Germinal center (tissue), 1 donor: Measurements from ENCODE around the gene ATPAF2.
"Not testable (repeated sequence)": the region's sequence is repeated elsewhere in the genome, so short reads cannot be mapped to it uniquely, and the experiment has no call there.

Source experiments
- DNase-seq: peaks from one replicate; pipeline ENCODE4 v3.0.0; 2012; ENCODE audit warnings: mixed read lengths, low spot score

Gene ATPAF2

DNA sequence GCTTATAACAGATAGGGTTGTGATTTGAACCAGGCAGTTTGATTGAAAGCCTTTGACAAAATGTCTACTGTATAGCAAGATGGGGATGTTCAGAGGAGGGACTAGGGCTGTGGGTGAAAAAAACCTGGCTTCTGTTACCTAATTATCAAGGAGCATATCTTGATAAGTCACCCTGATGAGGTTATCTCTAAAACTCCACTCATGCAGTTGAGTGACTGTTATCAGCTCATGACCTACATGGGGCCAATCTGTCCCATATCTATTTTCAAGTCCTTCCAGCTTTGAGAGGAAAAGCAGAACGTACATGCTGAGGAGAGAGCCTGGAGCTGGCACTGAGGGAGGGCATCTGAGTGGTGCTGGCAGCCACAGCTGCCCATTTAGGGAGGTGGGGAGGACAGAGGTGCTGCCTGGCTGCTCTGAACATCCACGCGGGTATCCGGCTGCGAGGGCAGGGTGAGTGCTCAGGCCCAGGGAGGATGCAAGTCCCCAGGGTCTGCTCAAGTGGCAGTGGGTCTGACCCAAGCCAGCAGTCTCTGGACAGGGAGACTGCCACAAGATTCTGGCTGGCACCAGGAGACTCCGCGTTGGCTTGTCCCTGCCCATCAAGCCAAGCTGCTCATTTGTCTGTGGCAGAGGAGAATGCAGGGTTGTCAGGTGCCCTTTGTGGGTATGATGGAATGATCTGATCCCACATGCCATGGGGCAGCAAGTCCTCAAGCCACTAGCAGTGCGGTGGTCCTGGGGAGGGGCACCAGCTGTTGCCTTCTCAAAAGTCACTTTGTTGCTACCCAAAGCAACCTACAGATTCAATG, 29.2 kb downstream of the ATPAF2 start:
- DNase-seq: no peak

GRCh38 chr17:18008496-18009268, 30.3 kb downstream of the ATPAF2 start:
- no peak for DNase-seq

GRCh38 chr17:18006495-18007239, 32.3 kb downstream of the ATPAF2 start:
- DNase-seq: no peak

DNA sequence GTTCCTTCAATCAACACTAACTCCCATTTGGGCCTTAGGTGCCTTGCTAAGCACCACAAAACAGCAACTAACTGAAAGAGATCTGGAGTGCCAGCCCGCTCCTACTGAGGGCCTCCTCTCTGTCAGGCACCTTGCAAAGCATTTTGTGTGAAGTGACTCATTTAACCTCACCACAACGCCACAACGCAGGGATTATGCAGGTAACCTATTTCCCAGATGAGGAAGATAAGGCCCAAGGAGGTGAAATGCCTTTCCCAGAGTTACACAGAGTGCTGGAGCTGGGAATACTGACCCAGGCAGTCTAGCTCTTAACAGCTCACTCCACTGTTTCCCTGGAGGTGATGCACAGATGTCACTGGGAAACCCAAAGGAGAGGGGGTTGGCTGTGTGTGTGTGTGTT, 33.5 kb downstream of the ATPAF2 start:
- DNase-seq: no peak

GRCh38 chr17:18004884-18005305, 34.1 kb downstream of the ATPAF2 start:
- no peak for DNase-seq

- DNase-seq: no peak
These were observed 34.6 kb downstream of the ATPAF2 start for GRCh38 chr17:18004345-18004744.

GRCh38 chr17:18002171-18002570, 36.8 kb downstream of the ATPAF2 start:
- no peak for DNase-seq

GRCh38 chr17:18000030-18000408, 38.9 kb downstream of the ATPAF2 start:
- DNase-seq: no peak

DNA sequence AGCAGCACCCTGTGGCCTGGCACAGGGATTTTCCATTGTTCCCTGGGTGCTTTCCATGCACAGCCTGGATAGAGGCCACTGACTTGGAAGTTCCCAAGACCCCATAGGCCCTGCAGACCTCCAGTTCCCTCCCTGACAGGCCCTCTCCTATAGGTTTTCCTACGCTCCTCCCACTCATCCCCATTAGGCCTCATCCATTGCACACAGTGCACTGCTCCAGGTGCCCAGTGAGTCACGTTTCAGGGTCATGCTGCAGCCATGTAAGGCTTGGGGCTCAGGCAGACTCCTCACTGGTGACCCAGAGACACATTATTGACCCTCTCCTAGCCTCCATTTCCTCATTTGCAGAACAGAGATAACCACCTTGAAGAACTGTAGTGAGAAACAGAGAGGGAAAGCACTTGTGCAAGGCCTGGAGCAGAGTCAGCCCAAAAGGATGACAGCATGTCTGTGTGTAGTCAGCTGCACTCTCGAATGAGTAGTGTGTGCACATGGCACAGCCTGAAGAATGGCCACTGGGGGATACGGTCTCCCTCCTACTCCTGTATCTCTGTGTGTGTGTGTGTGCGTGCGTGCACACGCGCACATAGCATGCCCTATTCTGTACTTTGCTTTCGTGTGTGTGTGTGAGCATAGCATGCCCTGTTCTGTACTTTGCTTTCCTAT, 39.5 kb downstream of the ATPAF2 start:
- DNase-seq: no peak

GRCh38 chr17:17998934-17999333, 40.0 kb downstream of the ATPAF2 start:
- DNase-seq: no peak

- DNase-seq: not testable (repeated sequence)
These were observed 43.1 kb downstream of the ATPAF2 start for GRCh38 chr17:17995887-17996286.

DNA sequence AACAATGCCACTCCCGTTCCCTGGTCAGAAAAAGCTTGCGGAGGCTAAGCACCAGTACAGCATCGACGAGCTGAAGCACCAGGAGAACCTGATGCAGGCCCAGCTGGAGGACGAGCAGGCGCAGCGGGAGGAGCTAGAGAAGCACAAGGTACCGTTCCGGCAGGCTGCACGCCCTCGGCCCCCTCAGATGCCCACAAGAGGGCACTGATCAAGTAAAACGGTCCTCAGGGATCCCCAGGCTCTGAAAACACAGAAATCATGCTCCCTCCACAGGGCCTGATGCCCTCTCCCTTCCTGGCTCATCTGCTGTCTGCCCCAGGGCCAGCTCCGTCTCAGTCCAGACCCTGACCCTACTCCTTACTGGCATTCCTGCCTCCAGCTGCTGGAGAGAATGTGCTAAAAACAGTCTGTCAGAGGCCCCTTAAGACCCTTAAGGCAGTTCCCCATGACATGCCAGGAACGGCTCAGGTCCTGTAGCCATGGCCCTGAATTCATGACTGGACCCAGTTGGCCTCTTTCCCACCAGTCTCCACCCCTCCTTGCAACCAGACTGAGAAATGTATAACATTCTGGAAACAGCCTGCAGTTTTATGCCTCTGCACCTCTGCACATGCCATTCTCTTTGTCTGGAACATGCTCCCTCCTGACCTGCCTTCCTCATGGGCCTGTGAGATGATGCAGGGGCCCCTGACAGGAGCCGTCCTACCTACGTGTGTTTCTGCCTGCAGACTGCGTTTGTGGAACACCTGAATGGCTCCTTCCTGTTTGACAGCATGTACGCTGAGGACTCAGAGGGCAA, 44.5 kb downstream of the ATPAF2 start:
- DNase-seq: peak; percentile 24

DNA sequence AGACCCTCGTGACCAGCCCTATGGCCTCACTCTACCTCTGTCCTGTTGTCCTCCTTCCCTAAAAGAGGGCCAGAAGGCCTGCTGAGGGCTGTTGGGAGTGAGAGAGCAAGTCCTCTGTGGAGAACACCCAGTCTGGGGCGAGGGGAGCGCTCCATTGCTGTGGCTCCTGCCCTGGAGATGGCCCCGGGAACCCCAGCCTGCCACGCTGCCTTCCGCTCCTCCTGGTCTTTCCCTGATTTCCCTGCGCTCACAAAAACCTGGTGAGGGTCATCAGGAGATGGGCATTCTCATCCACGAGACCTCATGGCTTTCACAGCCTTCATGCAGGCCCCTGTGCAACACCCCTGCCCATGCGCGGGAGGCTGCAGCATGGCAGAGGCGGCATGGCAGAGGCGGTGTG, 45.1 kb downstream of the ATPAF2 start:
- no peak for DNase-seq

DNA sequence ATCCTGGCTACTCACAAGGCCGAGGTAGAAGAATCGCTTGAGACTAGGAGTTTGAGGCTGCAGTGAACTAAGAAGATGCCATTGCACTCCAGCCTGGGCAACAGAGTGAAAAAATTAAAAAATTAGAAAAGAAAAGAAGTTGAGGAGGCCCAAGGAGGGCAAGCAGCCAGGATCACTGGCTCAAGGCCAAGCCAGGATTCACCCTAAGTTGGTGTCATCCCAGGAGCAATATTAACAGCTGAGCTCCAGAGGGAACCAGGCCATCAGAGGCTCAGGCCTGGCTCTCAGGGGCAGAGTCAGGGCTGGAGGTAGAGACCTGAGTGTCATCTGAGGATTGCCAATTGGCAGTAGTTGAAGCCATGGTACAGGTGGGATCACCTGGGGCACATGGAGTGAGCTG, 45.6 kb downstream of the ATPAF2 start:
- DNase-seq: no peak

- DNase-seq: no peak
These were observed 48.7 kb downstream of the ATPAF2 start for GRCh38 chr17:17990282-17990681.

DNA sequence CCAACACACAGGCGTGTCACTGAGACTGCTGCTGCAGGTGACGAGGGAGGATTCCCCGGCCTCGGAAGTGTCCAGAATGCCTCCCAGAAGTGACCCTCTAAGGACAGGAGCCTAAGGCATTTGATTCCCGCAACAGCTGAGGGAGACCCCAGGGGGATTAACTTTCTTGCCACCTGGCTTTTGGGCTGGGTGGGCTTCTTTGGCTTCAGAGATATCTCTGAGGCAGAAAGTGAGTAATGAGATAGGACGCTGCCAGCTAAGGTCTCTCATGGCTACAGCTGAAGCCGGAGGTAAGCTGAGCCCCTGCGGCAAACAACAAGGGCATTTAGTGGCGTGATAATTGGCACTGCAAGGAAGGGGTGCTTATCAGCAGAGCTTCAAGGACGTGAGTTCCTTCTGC, 49.4 kb downstream of the ATPAF2 start:
- DNase-seq: no peak

DNA sequence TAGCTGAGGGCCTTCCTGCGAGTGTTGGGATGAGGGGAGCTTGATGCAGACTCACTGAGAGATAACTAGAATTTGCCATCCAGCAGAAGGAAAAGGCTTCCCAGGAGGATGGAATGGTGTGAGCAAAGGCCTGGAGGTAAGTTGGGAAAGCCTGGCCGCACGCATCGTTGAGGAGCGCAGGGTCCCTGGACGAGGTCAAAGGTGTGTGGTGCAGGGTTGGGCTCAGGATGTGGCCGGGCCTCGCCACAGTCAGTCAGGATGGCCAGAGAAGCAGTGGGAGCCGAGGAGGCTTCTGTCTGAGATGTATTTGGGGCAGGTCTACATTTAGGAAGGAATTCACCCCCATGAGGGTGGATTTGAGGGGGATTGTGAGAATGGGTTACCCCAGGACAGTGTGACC, 49.9 kb downstream of the ATPAF2 start:
- DNase-seq: no peak

DNA sequence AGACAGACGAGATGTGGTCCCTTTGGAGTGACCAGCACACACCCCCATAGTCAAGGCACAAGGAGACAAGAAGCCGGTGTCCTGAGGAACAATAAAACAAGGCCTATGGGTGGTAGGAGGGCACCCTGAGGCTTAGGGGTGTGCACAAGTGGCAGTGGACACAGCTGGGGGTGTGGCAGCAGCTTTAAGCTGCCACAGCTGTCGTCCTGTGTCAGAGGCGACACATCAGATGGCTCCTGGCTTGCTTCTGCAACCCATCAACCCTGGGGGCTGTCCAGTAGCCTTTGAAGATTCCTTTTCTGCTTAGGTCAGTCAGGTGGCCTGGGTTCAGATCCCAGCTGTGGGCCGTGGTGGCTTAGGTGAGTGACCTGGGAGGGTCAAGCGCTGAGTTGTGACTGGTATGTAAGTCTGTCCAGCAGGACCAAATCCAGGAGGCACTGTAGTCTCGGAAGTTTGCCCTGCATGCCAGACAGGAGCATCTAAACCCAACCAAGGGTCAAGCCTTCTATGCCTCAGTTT, 50.5 kb downstream of the ATPAF2 start:
- DNase-seq: no peak

- no peak for DNase-seq
These were observed 51.1 kb downstream of the ATPAF2 start for GRCh38 chr17:17987901-17988300.

DNA sequence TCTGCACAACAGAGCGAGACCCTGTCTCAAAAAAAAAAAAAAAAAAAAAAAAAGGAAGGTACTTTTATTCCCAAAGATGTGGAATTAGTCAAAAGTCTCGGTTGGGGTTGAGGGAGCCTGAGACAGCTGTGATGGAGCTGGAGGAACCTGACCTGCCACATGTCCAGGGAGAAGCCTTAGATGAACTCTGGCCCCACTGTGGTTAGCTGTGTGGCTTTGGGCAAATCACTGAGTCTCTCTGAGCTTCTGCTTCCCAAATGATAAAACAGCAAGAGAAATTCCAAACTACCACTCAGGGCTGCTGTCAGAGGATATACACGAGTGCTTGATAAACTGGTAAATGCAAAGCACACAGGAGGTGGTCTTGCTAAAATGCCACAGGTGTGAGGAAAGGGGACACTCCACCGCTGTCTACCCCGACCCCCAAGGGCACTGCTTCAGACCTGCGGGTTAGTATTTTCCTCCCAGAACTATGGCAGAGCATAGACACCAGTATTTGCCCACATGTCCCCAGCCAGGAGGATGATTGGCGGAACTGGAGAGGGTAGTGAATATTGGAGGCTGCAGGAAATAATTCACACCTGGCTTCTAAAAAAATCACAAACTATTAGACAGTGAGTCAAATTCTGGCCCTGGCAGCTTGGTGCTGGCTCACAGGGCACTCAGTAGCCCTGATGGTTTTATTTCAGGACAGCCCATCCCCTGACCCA, 51.6 kb downstream of the ATPAF2 start:
- DNase-seq: no peak
